K562 (cell line): ENCODE measurements around the gene UNC45A. TPM values are rescaled to one million over a fixed set of nuclear protein-coding genes. Genes with fewer than 3 reads are reported as not detected.

Experiments used
- ATAC-seq: fragments of 200-7000 bp; cut with Tn5 transposase; 3 replicates; pipeline ENCODE4 v1.9.1; 2020; ENCODE audit warnings: moderate library complexity
- BruUV-seq: library from RNA; stranded (reverse); fragments of 400-500 nt; replicated peaks from 2 replicates; lab custom pipeline; 2021; lab: Mats Ljungman, UMichigan
- CTCF ChIA-PET: fragments of 300-600 bp; formaldehyde crosslinking; extraction: SDS; loops from one replicate; lab custom pipeline; 2021; ENCODE audit warnings: low intra/inter-chr PET ratio; lab: Yijun Ruan, JAX
- POLR2A ChIA-PET: fragments of 300-600, 350-650 bp; sonication (Branson Sonifier 250); formaldehyde crosslinking; extraction: SDS; loops from one replicate; lab custom pipeline; 2021; ENCODE audit warnings: antibody characterized with exemption, inconsistent platforms; lab: Yijun Ruan, JAX
- DNase-seq, 4 experiments: peaks; one replicate each; pipeline versions ENCODE4 v3.0.0 to v3.0.0-alpha.2; 2011 to 2018; ENCODE audit warnings: low spot score in 3 of 4, mixed read lengths in 3 of 4; ENCODE audit errors: extremely low read depth in 1 of 4
- FAIRE-seq: peaks from 2 replicates; lab custom pipeline; 2011; peaks lifted over from hg19 to GRCh38; lab: Jason Lieb, UNC
- H2AFZ ChIP-seq: 2 replicates; pipeline ENCODE4 v1.6.0; 2011; ENCODE audit warnings: low read depth, low read length, control low read depth, inconsistent platforms
- H3K27ac ChIP-seq: fragments of 200-600 bp; 3 replicates; pipeline ENCODE4 v1.8.0; 2011; ENCODE audit warnings: low read depth, mild to moderate bottlenecking, control low read depth, inconsistent platforms, low read length, moderate library complexity, mixed read lengths; ENCODE audit errors: extremely low read depth
- H3K27me3 ChIP-seq, 2 experiments: fragments of 300-600 bp in 1 of 2; 2 replicates in 1 of 2; 3 replicates in 1 of 2; pipeline versions ENCODE4 v1.6.0 to v1.8.0; 2011; ENCODE audit warnings: inconsistent platforms in 2 of 2, low read length in 2 of 2, mild to moderate bottlenecking in 1 of 2, mixed read lengths in 1 of 2, moderate library complexity in 1 of 2; ENCODE audit not compliant: control insufficient read depth in 2 of 2, insufficient read depth in 2 of 2
- H3K36me3 ChIP-seq: fragments of 300-600 bp; 3 replicates; pipeline ENCODE4 v1.8.0; 2011; ENCODE audit warnings: mild to moderate bottlenecking, low read length, inconsistent platforms; ENCODE audit not compliant: control insufficient read depth, insufficient read depth
- H3K4me1 ChIP-seq, 2 experiments: fragments of 200-600 bp in 1 of 2; replicated peaks in 1 of 2; 2 replicates in 1 of 2; 3 replicates in 1 of 2; pipeline versions ENCODE4 v1.5.1 to v1.8.0; 2011; ENCODE audit warnings: inconsistent platforms in 2 of 2, low read length in 2 of 2, mild to moderate bottlenecking in 1 of 2, mixed read lengths in 1 of 2, moderate library complexity in 1 of 2; ENCODE audit not compliant: control insufficient read depth in 2 of 2, insufficient read depth in 2 of 2
- H3K4me2 ChIP-seq: 2 replicates; pipeline ENCODE4 v1.6.1; 2011; ENCODE audit warnings: low read length, control low read depth, inconsistent platforms, mixed read lengths; ENCODE audit not compliant: insufficient read depth
- H3K4me3 ChIP-seq: fragments of 200-600 bp; sonication (generic), shearing (Covaris generic); 2 replicates; pipeline ENCODE4 v1.5.1; 2016; ENCODE audit warnings: control low read depth, inconsistent platforms
- H3K79me2 ChIP-seq: fragments of 200-600 bp; 3 replicates; pipeline ENCODE4 v1.8.0; 2011; ENCODE audit warnings: low read length, inconsistent platforms; ENCODE audit not compliant: control insufficient read depth, insufficient read depth
- H3K9ac ChIP-seq, 2 experiments: 2 replicates each; pipeline versions ENCODE4 v1.6.0 to v1.6.1; 2011; ENCODE audit warnings: low read depth in 2 of 2, low read length in 2 of 2, control low read depth in 1 of 2, inconsistent platforms in 1 of 2, mild to moderate bottlenecking in 1 of 2, mixed read lengths in 1 of 2; ENCODE audit not compliant: insufficient read depth in 1 of 2
- H3K9me1 ChIP-seq: one replicate; pipeline ENCODE4 v1.6.0; 2011; ENCODE audit warnings: inconsistent platforms, mild to moderate bottlenecking, low read length, moderate library complexity; ENCODE audit not compliant: control insufficient read depth, insufficient read depth
- H3K9me3 ChIP-seq: replicated peaks from 2 replicates; pipeline ENCODE4 v1.5.1; 2011; ENCODE audit warnings: low read depth, low read length, inconsistent platforms; ENCODE audit not compliant: control insufficient read depth, insufficient read depth
- H4K20me1 ChIP-seq: replicated peaks from 2 replicates; pipeline ENCODE4 v1.6.1; 2011; ENCODE audit warnings: low read length, inconsistent platforms, mixed read lengths; ENCODE audit not compliant: control insufficient read depth, insufficient read depth
- EZH2 ChIP-seq: IDR thresholded peaks from 2 replicates; pipeline ENCODE4 v1.6.1; 2012; ENCODE audit warnings: low read depth, mild to moderate bottlenecking, inconsistent platforms, low read length, borderline replicate concordance
- FOXP1 ChIP-seq: sonication (generic); formaldehyde crosslinking; IDR thresholded peaks from 2 replicates; pipeline ENCODE4 v1.8.0; 2022; ENCODE audit warnings: mild to moderate bottlenecking, missing genetic modification reagents
- NFYB ChIP-seq: IDR thresholded peaks from 2 replicates; pipeline ENCODE4 v1.6.1; 2011; ENCODE audit warnings: mild to moderate bottlenecking, moderate library complexity; ENCODE audit not compliant: insufficient read length; ENCODE audit errors: extremely low read depth
- POLR2G ChIP-seq: fragments of 200-400 bp; formaldehyde crosslinking; IDR thresholded peaks from 2 replicates; pipeline ENCODE4 v1.6.1; 2017; ENCODE audit warnings: low read depth, mild to moderate bottlenecking, antibody characterized with exemption, low read length, moderate library complexity
- RBFOX2 ChIP-seq: fragments of 200-400 bp; formaldehyde crosslinking; IDR thresholded peaks from 2 replicates; pipeline ENCODE4 v1.6.1; 2017; ENCODE audit warnings: low read depth, mild to moderate bottlenecking, low read length, moderate library complexity
- SOX6 ChIP-seq: fragments of 450-650 bp; IDR thresholded peaks from 2 replicates; pipeline ENCODE4 v1.6.1; 2014; ENCODE audit warnings: mild to moderate bottlenecking
- ZBTB7A ChIP-seq: IDR thresholded peaks from 2 replicates; pipeline ENCODE4 v1.6.1; 2011; ENCODE audit warnings: low read depth, mild to moderate bottlenecking, low read length, moderate library complexity, borderline replicate concordance; ENCODE audit not compliant: control insufficient read depth
- ZNF133 ChIP-seq: fragments of 250-450 bp; sonication (Bioruptor Pico); IDR thresholded peaks from 2 replicates; pipeline ENCODE4 v1.4.0; 2020; ENCODE audit warnings: mild to moderate bottlenecking
- WGBS: fragments of 100-300 bp; shearing (Covaris generic); methylation state at CpG from one replicate; pipeline ENCODE4 v1.1.6; 2016; ENCODE audit warnings: low coverage, mixed read lengths; ENCODE audit not compliant: insufficient coverage; ENCODE audit errors: missing lambda C conversion rate; 5-methylcytosine and 5-hydroxymethylcytosine counted together
- in situ Hi-C: fragments of 300-500 bp; cut with MboI; formaldehyde crosslinking; loops from 4 replicates; pipeline ENCODE4 v1.15.0; 2018; ENCODE audit warnings: inconsistent platforms, mixed read lengths
- intact Hi-C: fragments of 100-400 bp; cut with micrococcal nuclease; formaldehyde crosslinking; loops from 2 replicates; pipeline ENCODE4 v1.14.2; 2022
- polyA plus RNA-seq, 8 experiments: library from polyadenylated mRNA; depleted of rRNA in 4 of 8; stranded (reverse) in 5 of 8; unstranded in 3 of 8; fragments of >200 nt; fragmentation: Nextera tagmentation in 2 of 8; fragmentation: Illumina TruSeq in 1 of 8; extraction: Ambion mirVana in 2 of 8; extraction: Trizol in 1 of 8; gene quantifications; 2 replicates each; pipeline versions ENCODE4 v1.2.1 to v1.2.3, GENCODE V29; 2011 to 2014; ENCODE audit warnings: inconsistent platforms in 1 of 8, missing spikeins in 1 of 8
- total RNA-seq, 7 experiments: library from RNA; depleted of rRNA in 6 of 7; stranded (reverse); fragments of >200 nt in 6 of 7; fragmentation: Illumina TruSeq in 2 of 7; extraction: Trizol in 2 of 7; gene quantifications; 2 replicates each; pipeline versions ENCODE4 v1.2.1 to v1.2.3, GENCODE V29; 2011 to 2021; ENCODE audit warnings: low replicate concordance in 1 of 7
- TF ChIP-seq, protein P1 (sequence below): sonication (generic); formaldehyde crosslinking; IDR thresholded peaks from 2 replicates; pipeline ENCODE4 v1.8.1; 2023; ENCODE audit warnings: missing genetic modification reagents, mild to moderate bottlenecking, borderline replicate concordance

The UNC45A gene
- total and polyA plus RNA-seq, 9 of the 15 experiments (the other 6 are each of a cell fraction or from before 2014, with no cell fraction given) = 22.4 to 79.3 (median 43.7) TPM

DNA sequence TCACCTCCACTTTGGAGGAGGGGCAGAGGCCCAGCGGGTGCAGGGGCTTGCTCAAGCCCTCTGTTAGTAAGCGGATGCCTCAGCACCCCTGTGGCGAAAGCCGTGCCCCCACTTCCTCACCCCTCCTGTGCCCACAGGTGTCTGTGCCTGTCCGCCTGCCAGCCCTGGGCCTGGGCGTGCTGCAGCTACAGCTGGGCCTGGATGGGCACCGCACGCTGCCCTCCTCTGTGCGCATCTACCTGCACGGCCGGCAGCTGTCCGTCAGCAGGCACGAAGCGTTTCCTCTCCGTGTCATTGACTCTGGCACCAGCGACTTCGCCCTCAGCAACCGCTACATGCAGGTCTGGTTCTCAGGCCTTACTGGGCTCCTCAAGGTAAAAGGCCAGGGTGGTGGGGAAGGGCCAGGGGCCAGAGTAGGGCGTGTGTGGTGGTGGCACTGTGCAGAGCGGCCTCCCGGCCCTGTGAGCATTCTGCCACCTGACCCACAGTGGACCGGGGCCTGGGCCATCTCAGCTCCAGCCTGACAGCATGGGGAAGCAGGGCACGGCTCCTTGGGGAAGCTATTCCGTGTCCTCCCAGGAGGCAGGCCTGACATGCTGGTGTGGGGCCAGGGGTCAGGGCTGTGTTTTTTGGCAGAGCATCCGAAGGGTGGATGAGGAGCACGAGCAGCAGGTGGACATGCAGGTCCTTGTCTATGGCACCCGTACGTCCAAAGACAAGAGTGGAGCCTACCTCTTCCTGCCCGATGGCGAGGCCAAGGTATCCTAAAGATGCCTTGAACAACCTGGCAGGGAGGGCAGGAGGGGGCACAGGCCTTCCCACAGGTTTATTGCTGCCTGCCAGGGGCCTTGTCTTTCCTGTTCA, 22.9 kb upstream of the UNC45A start:
- in situ Hi-C loops (no loop called here), intact Hi-C loops (no loop called here)
- ChIA-PET POLR2A (interaction anchor here (0.5 to 2.3 kb wide), 3 partner anchors 9 to 25 kb away, joined by 3 to 17 read pairs (median 3); partner anchors contain the start of gene MAN2A2), CTCF (no interaction called here)
- Histone ChIP-seq H3K9me1 (no peaks in the 10 kb centered on the region), H3K79me2 (peaks cover 6% of the 10 kb centered on the region; the same call in 2 of the 3 replicates), H3K9me3 (no peaks in the 10 kb centered on the region), H3K27me3 (no peaks in the 10 kb centered on the region), H3K4me2 (no peak overlapping the region), H3K36me3 (peaks cover 96% of the 10 kb centered on the region), H4K20me1 (no peaks in the 10 kb centered on the region), H2AFZ (no peak overlapping the region), H3K4me1 (peaks cover 17 to 46% of the 10 kb centered on the region in 2 experiments), H3K9ac (peak overlapping the region in 1 of 2 experiments; percentile 28; a peak in 1 of 4 replicates), H3K4me3 (no peak overlapping the region), H3K27ac (no peak overlapping the region)
- 96% methylated on average over 26 of the region's 30 CpGs for WGBS
- ATAC-seq (no peak), DNase-seq (no peak), FAIRE-seq (no peak)
- TF ChIP-seq POLR2G (peak; percentile 63), RBFOX2 (peak; percentile 73), EZH2 (no peak)
- no TSS peak for BruUV-seq

DNA sequence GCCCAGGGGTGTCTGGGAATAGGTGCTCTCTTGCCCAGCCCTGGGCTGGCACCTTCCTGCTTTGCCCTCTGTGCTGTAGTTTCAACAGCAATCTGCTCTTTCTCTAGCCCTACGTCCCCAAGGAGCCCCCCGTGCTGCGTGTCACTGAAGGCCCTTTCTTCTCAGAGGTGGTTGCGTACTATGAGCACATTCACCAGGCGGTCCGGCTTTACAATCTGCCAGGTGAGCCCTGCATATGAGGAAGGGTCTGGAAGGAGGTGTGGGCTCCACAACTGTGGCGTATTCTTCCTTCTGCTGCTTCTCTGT, 22.4 kb upstream of the UNC45A start:
- ChIA-PET POLR2A (interaction anchor here (1.4 kb wide), 1 partner anchor 9 kb away, joined by 3 read pairs; the partner anchor contains the start of gene MAN2A2), CTCF (no interaction called here)
- Histone ChIP-seq H3K9me3 (no peaks in the 10 kb centered on the region), H3K4me3 (no peak overlapping the region), H3K9me1 (no peaks in the 10 kb centered on the region), H3K4me1 (peaks cover 17 to 43% of the 10 kb centered on the region in 2 experiments), H2AFZ (no peak overlapping the region), H3K9ac (no peak overlapping the region), H3K27ac (no peak overlapping the region), H3K27me3 (no peaks in the 10 kb centered on the region), H3K4me2 (no peak overlapping the region), H4K20me1 (no peaks in the 10 kb centered on the region), H3K79me2 (peaks cover 6% of the 10 kb centered on the region; the same call in 2 of the 3 replicates), H3K36me3 (peaks cover 96% of the 10 kb centered on the region)
- 95% methylated on average over 6 of the region's 7 CpGs for WGBS
- in situ Hi-C loops = no loop called here
- FAIRE-seq = no peak
- intact Hi-C loops = no loop called here
- DNase-seq = no peak
- ATAC-seq = no peak
- no TSS peak for BruUV-seq
- TF ChIP-seq, protein P1, sequence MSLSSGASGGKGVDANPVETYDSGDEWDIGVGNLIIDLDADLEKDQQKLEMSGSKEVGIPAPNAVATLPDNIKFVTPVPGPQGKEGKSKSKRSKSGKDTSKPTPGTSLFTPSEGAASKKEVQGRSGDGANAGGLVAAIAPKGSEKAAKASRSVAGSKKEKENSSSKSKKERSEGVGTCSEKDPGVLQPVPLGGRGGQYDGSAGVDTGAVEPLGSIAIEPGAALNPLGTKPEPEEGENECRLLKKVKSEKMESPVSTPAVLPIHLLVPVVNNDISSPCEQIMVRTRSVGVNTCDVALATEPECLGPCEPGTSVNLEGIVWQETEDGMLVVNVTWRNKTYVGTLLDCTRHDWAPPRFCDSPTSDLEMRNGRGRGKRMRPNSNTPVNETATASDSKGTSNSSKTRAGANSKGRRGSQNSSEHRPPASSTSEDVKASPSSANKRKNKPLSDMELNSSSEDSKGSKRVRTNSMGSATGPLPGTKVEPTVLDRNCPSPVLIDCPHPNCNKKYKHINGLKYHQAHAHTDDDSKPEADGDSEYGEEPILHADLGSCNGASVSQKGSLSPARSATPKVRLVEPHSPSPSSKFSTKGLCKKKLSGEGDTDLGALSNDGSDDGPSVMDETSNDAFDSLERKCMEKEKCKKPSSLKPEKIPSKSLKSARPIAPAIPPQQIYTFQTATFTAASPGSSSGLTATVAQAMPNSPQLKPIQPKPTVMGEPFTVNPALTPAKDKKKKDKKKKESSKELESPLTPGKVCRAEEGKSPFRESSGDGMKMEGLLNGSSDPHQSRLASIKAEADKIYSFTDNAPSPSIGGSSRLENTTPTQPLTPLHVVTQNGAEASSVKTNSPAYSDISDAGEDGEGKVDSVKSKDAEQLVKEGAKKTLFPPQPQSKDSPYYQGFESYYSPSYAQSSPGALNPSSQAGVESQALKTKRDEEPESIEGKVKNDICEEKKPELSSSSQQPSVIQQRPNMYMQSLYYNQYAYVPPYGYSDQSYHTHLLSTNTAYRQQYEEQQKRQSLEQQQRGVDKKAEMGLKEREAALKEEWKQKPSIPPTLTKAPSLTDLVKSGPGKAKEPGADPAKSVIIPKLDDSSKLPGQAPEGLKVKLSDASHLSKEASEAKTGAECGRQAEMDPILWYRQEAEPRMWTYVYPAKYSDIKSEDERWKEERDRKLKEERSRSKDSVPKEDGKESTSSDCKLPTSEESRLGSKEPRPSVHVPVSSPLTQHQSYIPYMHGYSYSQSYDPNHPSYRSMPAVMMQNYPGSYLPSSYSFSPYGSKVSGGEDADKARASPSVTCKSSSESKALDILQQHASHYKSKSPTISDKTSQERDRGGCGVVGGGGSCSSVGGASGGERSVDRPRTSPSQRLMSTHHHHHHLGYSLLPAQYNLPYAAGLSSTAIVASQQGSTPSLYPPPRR (CRISPR knock-in tag) = no peak
- TF ChIP-seq ZNF133 (CRISPR knock-in tag) (no peak), NFYB (no peak), ZBTB7A (no peak), SOX6 (no peak), FOXP1 (no peak)
